Trophoblast cell (in vitro differentiated cells and primary cell): Measurements from ENCODE around the gene PLCG1.

ENCODE experiments used
- DNase-seq, 2 donors: peaks; one replicate each; pipeline ENCODE4 v3.0.0-alpha.2; 2016
- H2AFZ ChIP-seq: 2 replicates; pipeline ENCODE4 v1.6.1; 2013; ENCODE audit warnings: low read length, moderate library complexity, mild to moderate bottlenecking; ENCODE audit not compliant: insufficient read depth, poor library complexity
- H2AK5ac ChIP-seq: 2 replicates; pipeline ENCODE4 v1.6.1; 2013; ENCODE audit warnings: mild to moderate bottlenecking, low read length
- H2BK120ac ChIP-seq: 2 replicates; pipeline ENCODE4 v1.6.1; 2013; ENCODE audit warnings: low read length, mild to moderate bottlenecking, moderate library complexity; ENCODE audit not compliant: insufficient read depth, poor library complexity
- H2BK12ac ChIP-seq: 2 replicates; pipeline ENCODE4 v1.6.1; 2013; ENCODE audit warnings: mild to moderate bottlenecking, low read length, moderate library complexity
- H2BK5ac ChIP-seq: 2 replicates; pipeline ENCODE4 v1.6.1; 2013; ENCODE audit warnings: low read length, low read depth, moderate library complexity, mild to moderate bottlenecking; ENCODE audit not compliant: poor library complexity
- H3K14ac ChIP-seq: 2 replicates; pipeline ENCODE4 v1.6.1; 2013; ENCODE audit warnings: mild to moderate bottlenecking, low read length
- H3K18ac ChIP-seq: 2 replicates; pipeline ENCODE4 v1.6.1; 2013; ENCODE audit warnings: mild to moderate bottlenecking, low read length
- H3K23ac ChIP-seq: 2 replicates; pipeline ENCODE4 v1.6.1; 2013; ENCODE audit warnings: low read length
- H3K27ac ChIP-seq: 2 replicates; pipeline ENCODE4 v1.5.1; 2013; ENCODE audit warnings: low read depth, mild to moderate bottlenecking, inconsistent platforms, low read length, moderate library complexity
- H3K27me3 ChIP-seq: 2 replicates; pipeline ENCODE4 v1.6.1; 2013; ENCODE audit warnings: inconsistent platforms, mild to moderate bottlenecking, low read length, moderate library complexity; ENCODE audit not compliant: insufficient read depth
- H3K36me3 ChIP-seq, 2 experiments: 1 replicate in 1 of 2; 2 replicates in 1 of 2; pipeline ENCODE4 v1.6.1; 2013; ENCODE audit warnings: low read length in 2 of 2, mild to moderate bottlenecking in 2 of 2, moderate library complexity in 1 of 2; ENCODE audit not compliant: insufficient read depth in 2 of 2, control insufficient read depth in 1 of 2
- H3K4ac ChIP-seq: 2 replicates; pipeline ENCODE4 v1.6.1; 2013; ENCODE audit warnings: low read depth, mild to moderate bottlenecking, low read length, moderate library complexity
- H3K4me1 ChIP-seq, 2 experiments: 1 replicate in 1 of 2; 2 replicates in 1 of 2; pipeline ENCODE4 v1.6.1; 2013; ENCODE audit warnings: low read length in 2 of 2, mild to moderate bottlenecking in 2 of 2, moderate library complexity in 1 of 2; ENCODE audit not compliant: insufficient read depth in 2 of 2, control insufficient read depth in 1 of 2
- H3K4me2 ChIP-seq: 2 replicates; pipeline ENCODE4 v1.6.1; 2013; ENCODE audit warnings: inconsistent platforms, mild to moderate bottlenecking, low read length, moderate library complexity
- H3K4me3 ChIP-seq: 2 replicates; pipeline ENCODE4 v1.5.1; 2013; ENCODE audit warnings: mild to moderate bottlenecking, low read depth, low read length, inconsistent platforms
- H3K79me1 ChIP-seq: one replicate; pipeline ENCODE4 v1.6.1; 2013; ENCODE audit warnings: low read length
- H3K79me2 ChIP-seq: 2 replicates; pipeline ENCODE4 v1.6.1; 2013; ENCODE audit warnings: low read length, mild to moderate bottlenecking; ENCODE audit not compliant: control insufficient read depth, insufficient read depth, poor library complexity
- H3K9ac ChIP-seq: 2 replicates; pipeline ENCODE4 v1.6.1; 2013; ENCODE audit warnings: mild to moderate bottlenecking, low read length
- H3K9me3 ChIP-seq: 2 replicates; pipeline ENCODE4 v1.6.1; 2013; ENCODE audit warnings: low read depth, mild to moderate bottlenecking, control low read depth, inconsistent platforms, low read length; ENCODE audit not compliant: insufficient read depth
- H4K12ac ChIP-seq: 2 replicates; pipeline ENCODE4 v1.6.1; 2013; ENCODE audit warnings: low read depth, mild to moderate bottlenecking, low read length, moderate library complexity
- H4K8ac ChIP-seq: 2 replicates; pipeline ENCODE4 v1.6.1; 2013; ENCODE audit warnings: low read depth, mild to moderate bottlenecking, low read length, moderate library complexity
- H4K91ac ChIP-seq: one replicate; pipeline ENCODE4 v1.6.1; 2013; ENCODE audit warnings: low read depth, mild to moderate bottlenecking, low read length, moderate library complexity
- WGBS: extraction: QIAGEN DNeasy Blood & Tissue Kit; methylation state at CpG from one replicate; pipeline ENCODE4 v1.1.7; 2013; ENCODE audit warnings: missing lambda C conversion rate; ENCODE audit not compliant: insufficient read length, insufficient coverage; ENCODE audit errors: extremely low coverage; 5-methylcytosine and 5-hydroxymethylcytosine counted together

Gene PLCG1

GRCh38 chr20:41142919-41143318, 5.6 kb downstream of the PLCG1 start:
- Histone ChIP-seq H3K4me2 (no peak overlapping the region), H2BK5ac (no peak overlapping the region), H4K8ac (no peak overlapping the region), H2AFZ (no peak overlapping the region), H3K27ac (no peak overlapping the region), H3K23ac (no peak overlapping the region), H4K91ac (no peak overlapping the region), H3K27me3 (no peaks in the 10 kb centered on the region), H4K12ac (no peak overlapping the region), H3K9me3 (peaks cover 2% of the 10 kb centered on the region), H3K79me1 (peaks cover 8% of the 10 kb centered on the region), H3K36me3 (peaks cover 15 to 22% of the 10 kb centered on the region in 2 experiments), H2AK5ac (no peak overlapping the region), H2BK120ac (no peak overlapping the region), H3K4me3 (no peak overlapping the region), H3K18ac (no peak overlapping the region), H2BK12ac (no peak overlapping the region), H3K9ac (no peak overlapping the region), H3K4ac (peak overlapping the region; percentile 87), H3K4me1 (peaks cover 15 to 27% of the 10 kb centered on the region in 2 experiments), H3K14ac (no peak overlapping the region), H3K79me2 (peaks cover 52% of the 10 kb centered on the region)
- WGBS = no CpG with 5 or more reads among the region's 5 CpGs
- DNase-seq = no peak

- no peak overlapping the region for H3K4me2 ChIP-seq
- H3K23ac ChIP-seq = no peak overlapping the region
- H3K4me3 ChIP-seq = no peak overlapping the region
- DNase-seq = no peak
- peak overlapping the region; percentile 87 for H3K4ac ChIP-seq
- no peak overlapping the region for H2BK5ac ChIP-seq
- H4K91ac ChIP-seq = no peak overlapping the region
- WGBS = no CpG with 5 or more reads among the region's 2 CpGs
- no peak overlapping the region for H2BK120ac ChIP-seq
- H3K79me1 ChIP-seq = peaks cover 4% of the 10 kb centered on the region
- H3K4me1 ChIP-seq = peaks cover 15 to 27% of the 10 kb centered on the region in 2 experiments
- H4K12ac ChIP-seq = no peak overlapping the region
- no peak overlapping the region for H4K8ac ChIP-seq
- H3K79me2 ChIP-seq = peaks cover 48% of the 10 kb centered on the region
- no peak overlapping the region for H3K9ac ChIP-seq
- no peak overlapping the region for H2BK12ac ChIP-seq
- H3K27ac ChIP-seq = no peak overlapping the region
- peaks cover 2% of the 10 kb centered on the region for H3K9me3 ChIP-seq
- no peak overlapping the region for H2AK5ac ChIP-seq
- no peak overlapping the region for H2AFZ ChIP-seq
- H3K27me3 ChIP-seq = no peaks in the 10 kb centered on the region
- no peak overlapping the region for H3K18ac ChIP-seq
- H3K14ac ChIP-seq = no peak overlapping the region
- H3K36me3 ChIP-seq = peaks cover 15 to 22% of the 10 kb centered on the region in 2 experiments
Measured at GRCh38 chr20:41143354-41143753, 6.0 kb downstream of the PLCG1 start.

- H3K23ac ChIP-seq = no peak overlapping the region
- no peaks in the 10 kb centered on the region for H3K27me3 ChIP-seq
- H3K4ac ChIP-seq = peak overlapping the region; percentile 66
- no peak overlapping the region for H3K4me3 ChIP-seq
- no peak overlapping the region for H2AFZ ChIP-seq
- no peak overlapping the region for H4K91ac ChIP-seq
- peaks cover 12 to 19% of the 10 kb centered on the region in 2 experiments for H3K36me3 ChIP-seq
- no peak overlapping the region for H2BK120ac ChIP-seq
- H3K4me2 ChIP-seq = no peak overlapping the region
- H2BK12ac ChIP-seq = no peak overlapping the region
- no peak overlapping the region for H3K14ac ChIP-seq
- H3K9ac ChIP-seq = no peak overlapping the region
- no peak overlapping the region for H2AK5ac ChIP-seq
- whole genome bisulfite sequencing = no CpG with 5 or more reads among the region's 2 CpGs
- H3K27ac ChIP-seq = no peak overlapping the region
- H3K18ac ChIP-seq = no peak overlapping the region
- H4K8ac ChIP-seq = no peak overlapping the region
- H3K79me2 ChIP-seq = peaks cover 34% of the 10 kb centered on the region
- H3K79me1 ChIP-seq = no peaks in the 10 kb centered on the region
- peaks cover 13 to 23% of the 10 kb centered on the region in 2 experiments for H3K4me1 ChIP-seq
- peaks cover 3% of the 10 kb centered on the region for H3K9me3 ChIP-seq
- no peak overlapping the region for H2BK5ac ChIP-seq
- no peak overlapping the region for H4K12ac ChIP-seq
- no peak for DNase-seq
Measured at GRCh38 chr20:41145317-41145716, 8.0 kb downstream of the PLCG1 start.

GRCh38 chr20:41145821-41146620, 8.7 kb downstream of the PLCG1 start:
- DNase-seq = no peak
- WGBS = no CpG with 5 or more reads among the region's 12 CpGs
- no peak overlapping the region for H3K18ac ChIP-seq

More at GRCh38 chr20:41145821-41146620, 8.7 kb downstream of the PLCG1 start:
- Histone ChIP-seq H4K8ac (no peak overlapping the region), H3K9me3 (peaks cover 3% of the 10 kb centered on the region), H3K79me2 (peaks cover 34% of the 10 kb centered on the region), H3K23ac (no peak overlapping the region), H3K14ac (no peak overlapping the region), H2AFZ (no peak overlapping the region), H3K4me2 (no peak overlapping the region), H3K27ac (no peak overlapping the region), H3K4me3 (no peak overlapping the region), H2BK120ac (no peak overlapping the region), H3K4me1 (peaks cover 15 to 23% of the 10 kb centered on the region in 2 experiments), H3K27me3 (no peaks in the 10 kb centered on the region), H3K79me1 (no peaks in the 10 kb centered on the region), H3K4ac (peak overlapping the region; percentile 66), H3K36me3 (peaks cover 12 to 13% of the 10 kb centered on the region in 2 experiments), H2AK5ac (no peak overlapping the region), H3K9ac (no peak overlapping the region), H2BK12ac (no peak overlapping the region), H2BK5ac (no peak overlapping the region), H4K12ac (no peak overlapping the region), H4K91ac (no peak overlapping the region)
